SU-DHL-6 (cell line): ENCODE measurements around the gene SDC3.

ENCODE experiments used
- H2AFZ ChIP-seq: fragments of 200-600 bp; sonication (generic); 2 replicates; pipeline ENCODE4 v1.6.1; 2014; ENCODE audit warnings: low read depth, mild to moderate bottlenecking, moderate library complexity, mixed read lengths, antibody characterized with exemption, low read length; ENCODE audit not compliant: severe bottlenecking
- H3F3A ChIP-seq: fragments of 200-600 bp; shearing (Covaris generic); 2 replicates; pipeline ENCODE4 v1.6.0; 2016; ENCODE audit warnings: antibody characterized with exemption, mild to moderate bottlenecking; ENCODE audit not compliant: insufficient read depth
- H3K27ac ChIP-seq: fragments of 200-600 bp; sonication (generic); 2 replicates; pipeline ENCODE4 v1.5.1; 2016; ENCODE audit warnings: low read depth, mild to moderate bottlenecking, low read length, moderate library complexity, mixed read lengths
- H3K27me3 ChIP-seq: fragments of 200-600 bp; sonication (generic), shearing (Covaris generic); 2 replicates; pipeline ENCODE4 v1.6.0; 2014; ENCODE audit warnings: mild to moderate bottlenecking, low read length
- H3K36me3 ChIP-seq: fragments of 200-600 bp; sonication (generic); 2 replicates; pipeline ENCODE4 v1.6.1; 2014; ENCODE audit warnings: mild to moderate bottlenecking, low read length, mixed read lengths
- H3K4me2 ChIP-seq: fragments of 300-600, 200-600 bp; shearing (Covaris generic), sonication (generic); 2 replicates; pipeline ENCODE4 v1.6.0; 2014; ENCODE audit warnings: low read length, low read depth, mild to moderate bottlenecking; ENCODE audit not compliant: poor library complexity, severe bottlenecking
- H3K4me3 ChIP-seq: fragments of 200-600 bp; sonication (generic); 2 replicates; pipeline ENCODE4 v1.5.1; 2014; ENCODE audit warnings: antibody characterized with exemption, low read length, mild to moderate bottlenecking, mixed read lengths; ENCODE audit not compliant: insufficient read depth, poor library complexity, severe bottlenecking
- H3K79me2 ChIP-seq: fragments of 200-600 bp; sonication (generic); 2 replicates; pipeline ENCODE4 v1.6.1; 2014; ENCODE audit warnings: mild to moderate bottlenecking, low read length, moderate library complexity; ENCODE audit not compliant: insufficient read depth
- H3K9ac ChIP-seq: fragments of 200-600 bp; sonication (generic); 2 replicates; pipeline ENCODE4 v1.7.0; 2014; ENCODE audit warnings: mild to moderate bottlenecking, low read length
- H3K9me2 ChIP-seq: fragments of 200-600 bp; sonication (generic); replicated peaks from 2 replicates; pipeline ENCODE4 v1.6.1; 2014; ENCODE audit warnings: low read length; ENCODE audit not compliant: insufficient read depth
- H3K9me3 ChIP-seq: fragments of 200-600 bp; sonication (generic); 2 replicates; pipeline ENCODE4 v1.6.1; 2014; ENCODE audit warnings: low read length, mixed read lengths; ENCODE audit not compliant: insufficient read depth
- H4K20me1 ChIP-seq: fragments of 200-600 bp; sonication (generic); 2 replicates; pipeline ENCODE4 v1.6.1; 2014; ENCODE audit warnings: low read depth, mild to moderate bottlenecking, antibody characterized with exemption, low read length, moderate library complexity, mixed read lengths
- EZH2phosphoT487 ChIP-seq: fragments of 200-600 bp; sonication (generic), shearing (Covaris generic); conservative IDR thresholded peaks from 2 replicates; pipeline ENCODE4 v1.6.1; 2018; ENCODE audit warnings: mild to moderate bottlenecking, antibody characterized with exemption, low read length, moderate library complexity, mixed read lengths
- TF ChIP-seq, protein P1 (sequence below): fragments of 200-600 bp; sonication (generic); IDR thresholded peaks from one replicate; pipeline ENCODE4 v1.5.1; 2017; ENCODE audit warnings: antibody characterized with exemption, mild to moderate bottlenecking, low read length, moderate library complexity; ENCODE audit not compliant: insufficient read depth, poor library complexity, severe bottlenecking

SDC3 gene

DNA sequence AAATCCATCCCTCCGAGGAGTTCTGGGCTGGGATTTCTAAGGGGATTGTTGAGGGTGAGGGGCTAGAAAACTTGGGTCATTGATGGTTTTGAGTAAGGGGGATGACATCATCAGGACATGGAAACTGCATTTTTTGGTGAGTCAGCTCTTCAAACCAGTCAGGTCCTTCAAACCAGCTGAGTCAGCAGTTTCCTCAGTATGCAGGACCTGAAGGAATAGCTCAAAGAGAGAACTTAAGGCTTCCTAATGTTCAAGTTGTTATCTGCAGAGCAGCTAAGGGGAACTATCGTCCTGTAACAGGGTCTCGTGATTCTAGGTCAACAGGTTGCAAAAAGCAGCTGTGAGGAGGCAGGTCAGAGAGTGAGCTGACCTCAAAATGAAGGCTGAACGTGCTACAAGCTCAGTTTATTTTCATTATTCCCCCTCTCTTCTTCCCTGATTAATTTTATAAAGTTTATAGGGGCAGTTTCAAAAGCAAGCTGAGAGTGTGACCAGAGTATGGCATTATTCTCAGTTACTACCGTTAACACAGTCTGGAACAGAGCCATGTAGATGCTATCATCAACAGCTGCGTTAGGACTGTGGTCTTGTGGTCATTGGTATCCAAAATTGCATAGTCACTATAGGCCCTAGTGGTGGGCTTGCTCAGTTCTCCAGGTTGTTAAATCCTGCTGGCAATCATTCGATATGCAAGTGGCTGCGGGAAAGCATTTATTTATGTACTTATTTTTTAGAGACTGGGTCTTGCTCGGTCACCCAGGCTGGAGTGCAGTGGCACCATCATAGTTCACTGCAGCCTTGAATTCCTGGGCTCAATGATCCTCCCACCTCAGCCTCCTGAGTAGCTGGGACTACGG lies 10.7 kb upstream of the SDC3 start:
- no peaks in the 10 kb centered on the region for H3K36me3 ChIP-seq
- H3K27ac ChIP-seq = no peak overlapping the region
- H4K20me1 ChIP-seq = no peaks in the 10 kb centered on the region
- H3K79me2 ChIP-seq = no peaks in the 10 kb centered on the region
- H2AFZ ChIP-seq = no peak overlapping the region
- no peak for TF ChIP-seq EZH2phosphoT487
- TF ChIP-seq, protein P1, sequence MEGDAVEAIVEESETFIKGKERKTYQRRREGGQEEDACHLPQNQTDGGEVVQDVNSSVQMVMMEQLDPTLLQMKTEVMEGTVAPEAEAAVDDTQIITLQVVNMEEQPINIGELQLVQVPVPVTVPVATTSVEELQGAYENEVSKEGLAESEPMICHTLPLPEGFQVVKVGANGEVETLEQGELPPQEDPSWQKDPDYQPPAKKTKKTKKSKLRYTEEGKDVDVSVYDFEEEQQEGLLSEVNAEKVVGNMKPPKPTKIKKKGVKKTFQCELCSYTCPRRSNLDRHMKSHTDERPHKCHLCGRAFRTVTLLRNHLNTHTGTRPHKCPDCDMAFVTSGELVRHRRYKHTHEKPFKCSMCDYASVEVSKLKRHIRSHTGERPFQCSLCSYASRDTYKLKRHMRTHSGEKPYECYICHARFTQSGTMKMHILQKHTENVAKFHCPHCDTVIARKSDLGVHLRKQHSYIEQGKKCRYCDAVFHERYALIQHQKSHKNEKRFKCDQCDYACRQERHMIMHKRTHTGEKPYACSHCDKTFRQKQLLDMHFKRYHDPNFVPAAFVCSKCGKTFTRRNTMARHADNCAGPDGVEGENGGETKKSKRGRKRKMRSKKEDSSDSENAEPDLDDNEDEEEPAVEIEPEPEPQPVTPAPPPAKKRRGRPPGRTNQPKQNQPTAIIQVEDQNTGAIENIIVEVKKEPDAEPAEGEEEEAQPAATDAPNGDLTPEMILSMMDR = no peak
- no peak overlapping the region for H3K9ac ChIP-seq
- no peak overlapping the region for H3K4me2 ChIP-seq
- H3K9me2 ChIP-seq = no peaks in the 10 kb centered on the region
- H3K4me3 ChIP-seq = no peak overlapping the region
- no peaks in the 10 kb centered on the region for H3K27me3 ChIP-seq
- H3K9me3 ChIP-seq = no peaks in the 10 kb centered on the region
- no peaks in the 10 kb centered on the region for H3F3A ChIP-seq

DNA sequence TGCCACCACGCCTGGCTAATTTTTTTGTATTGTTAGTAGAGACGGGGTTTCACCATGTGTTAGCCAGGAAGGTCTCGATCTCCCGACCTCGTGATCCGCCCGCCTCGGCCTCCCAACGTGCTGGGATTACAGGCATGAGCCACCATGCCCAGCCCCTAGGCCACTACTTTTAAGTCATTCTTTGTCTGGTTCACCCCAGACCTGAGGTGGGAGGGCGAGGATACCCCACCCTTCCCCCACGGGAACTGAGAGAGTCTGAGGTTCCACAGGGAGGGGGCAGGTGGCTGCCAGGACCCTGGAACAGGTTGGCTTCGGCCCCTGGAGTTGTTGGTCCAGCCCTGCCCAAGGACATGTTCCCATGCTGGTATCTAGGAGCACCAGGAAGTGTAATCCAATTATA lies 7.7 kb upstream of the SDC3 start:
- Histone ChIP-seq H3F3A (no peaks in the 10 kb centered on the region), H3K36me3 (no peaks in the 10 kb centered on the region), H3K4me3 (no peak overlapping the region), H2AFZ (no peak overlapping the region), H3K79me2 (no peaks in the 10 kb centered on the region), H3K9me2 (no peaks in the 10 kb centered on the region), H3K27ac (no peak overlapping the region), H3K9me3 (no peaks in the 10 kb centered on the region), H4K20me1 (no peaks in the 10 kb centered on the region), H3K9ac (no peak overlapping the region), H3K4me2 (no peak overlapping the region), H3K27me3 (no peaks in the 10 kb centered on the region)
- TF ChIP-seq, protein P1 = no peak
- no peak for TF ChIP-seq EZH2phosphoT487

DNA sequence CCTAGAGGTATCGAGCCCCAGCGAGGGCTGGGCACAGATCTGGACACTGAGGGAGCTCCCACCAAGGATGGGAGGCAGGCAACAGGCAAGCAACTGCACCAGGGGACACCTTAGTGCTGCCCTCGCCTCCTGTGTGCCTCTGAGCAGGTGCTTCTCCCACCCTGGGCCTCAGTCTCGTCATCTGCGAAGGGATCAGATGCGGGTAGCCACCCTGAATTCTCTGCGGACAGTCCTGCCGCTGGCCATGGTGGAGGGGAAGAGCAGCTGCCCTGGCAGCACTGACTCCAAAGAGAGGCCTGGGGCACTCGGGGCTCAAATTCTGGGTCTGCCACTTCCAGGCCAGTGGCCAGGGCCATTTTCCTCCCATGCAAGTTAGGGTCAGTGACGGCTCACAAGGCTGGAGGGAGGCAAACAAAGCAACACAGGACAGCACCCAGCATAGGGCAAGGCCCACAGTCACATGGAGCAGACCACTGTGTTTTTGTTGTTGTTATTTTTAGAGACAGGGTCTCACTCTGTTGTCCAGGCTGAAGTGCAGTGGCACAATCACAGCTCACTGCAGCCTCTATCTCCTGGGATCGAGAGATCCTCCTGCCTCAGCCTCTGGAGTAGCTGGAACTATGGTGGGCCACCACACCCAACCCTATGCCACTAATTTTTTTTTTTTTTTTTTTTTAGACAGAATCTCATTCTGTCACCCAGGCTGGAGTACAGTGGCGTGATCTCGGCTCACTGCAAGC lies 7.1 kb upstream of the SDC3 start:
- Histone ChIP-seq H3K9me3 (no peaks in the 10 kb centered on the region), H3K4me2 (no peak overlapping the region), H3K27ac (no peak overlapping the region), H3K4me3 (no peak overlapping the region), H3F3A (no peaks in the 10 kb centered on the region), H4K20me1 (no peaks in the 10 kb centered on the region), H2AFZ (no peak overlapping the region), H3K9me2 (no peaks in the 10 kb centered on the region), H3K9ac (no peak overlapping the region), H3K79me2 (no peaks in the 10 kb centered on the region), H3K36me3 (no peaks in the 10 kb centered on the region), H3K27me3 (no peaks in the 10 kb centered on the region)
- TF ChIP-seq, protein P1 = no peak
- TF ChIP-seq EZH2phosphoT487 = no peak
